Measurements from ENCODE around the gene COMMD10.
"Not testable (repeated sequence)": the region's sequence is repeated elsewhere in the genome, so short reads cannot be mapped to it uniquely, and the experiment has no call there.

Gene COMMD10

GRCh38 chr5:116097301-116097700, 12.5 kb downstream of the COMMD10 start:
- H3K36me3 ChIP-seq: peaks cover 40 to 63% (median 41%) of the 10 kb centered on the region in 3 donors
- H3K27me3 ChIP-seq: no peaks in the 10 kb centered on the region
- H3K4me1 ChIP-seq: no peaks in the 10 kb centered on the region
- no peak overlapping the region for H3K4me3 ChIP-seq
- H3K9me3 ChIP-seq: no peaks in the 10 kb centered on the region
- no peak for DNase-seq
- no peak overlapping the region for H3K27ac ChIP-seq
- TF ChIP-seq CTCF (IDR thresholded peaks at IDR 0.05): no peak
- intact Hi-C loops (cut with DNase I; ENCODE audit: low total_unique reads): no loop called here

GRCh38 chr5:116098998-116099397, 14.2 kb downstream of the COMMD10 start:
- Histone ChIP-seq H3K4me3 (no peak overlapping the region), H3K27ac (no peak overlapping the region), H3K9me3 (no peaks in the 10 kb centered on the region), H3K4me1 (no peaks in the 10 kb centered on the region), H3K27me3 (no peaks in the 10 kb centered on the region), H3K36me3 (peaks cover 23 to 52% (median 29%) of the 10 kb centered on the region in 3 donors)
- intact Hi-C loops (cut with DNase I; ENCODE audit: low total_unique reads): no loop called here
- no peak for DNase-seq
- no peak for TF ChIP-seq CTCF (IDR thresholded peaks at IDR 0.05)

- intact Hi-C loops (cut with DNase I; ENCODE audit: low total_unique reads); H3K4me1 ChIP-seq; DNase-seq; H3K9me3 ChIP-seq; H3K4me3 ChIP-seq; H3K27me3 ChIP-seq; H3K27ac ChIP-seq: not testable (repeated sequence)
- H3K36me3 ChIP-seq: peaks cover 14 to 35% (median 16%) of the 10 kb centered on the region in 3 donors
Measured at GRCh38 chr5:116104941-116105340, 20.1 kb downstream of the COMMD10 start.

GRCh38 chr5:116115163-116115562, 30.3 kb downstream of the COMMD10 start:
- Histone ChIP-seq H3K27ac (no peak overlapping the region), H3K9me3 (peaks cover 0 to 36% (median 15%) of the 10 kb centered on the region in 3 donors), H3K27me3 (no peaks in the 10 kb centered on the region), H3K4me3 (no peak overlapping the region), H3K36me3 (peaks cover 0 to 24% (median 19%) of the 10 kb centered on the region in 3 donors), H3K4me1 (no peaks in the 10 kb centered on the region)
- no peak for TF ChIP-seq CTCF (IDR thresholded peaks at IDR 0.05)
- intact Hi-C loops (cut with DNase I; ENCODE audit: low total_unique reads): no loop called here
- DNase-seq: no peak

- Histone ChIP-seq H3K36me3 (no peaks in the 10 kb centered on the region), H3K4me1 (no peaks in the 10 kb centered on the region), H3K4me3 (no peak overlapping the region), H3K27me3 (no peaks in the 10 kb centered on the region), H3K9me3 (no peaks in the 10 kb centered on the region), H3K27ac (no peak overlapping the region)
- no peak for TF ChIP-seq CTCF (IDR thresholded peaks at IDR 0.05)
- no peak for DNase-seq
- intact Hi-C loops (cut with DNase I; ENCODE audit: low total_unique reads): no loop called here
Measured at GRCh38 chr5:116130471-116130870, 45.6 kb downstream of the COMMD10 start.

GRCh38 chr5:116130976-116131375, 46.2 kb downstream of the COMMD10 start:
- intact Hi-C loops (cut with DNase I; ENCODE audit: low total_unique reads): no loop called here
- Histone ChIP-seq H3K4me3 (no peak overlapping the region), H3K27me3 (no peaks in the 10 kb centered on the region), H3K9me3 (no peaks in the 10 kb centered on the region), H3K27ac (no peak overlapping the region), H3K36me3 (no peaks in the 10 kb centered on the region), H3K4me1 (no peaks in the 10 kb centered on the region)
- no peak for DNase-seq
- no peak for TF ChIP-seq CTCF (IDR thresholded peaks at IDR 0.05)

Measured in tibial artery (tissue), 4 donors.